Posterior vena cava (tissue), 2 donors: ENCODE results near the gene MYOM1. TPM values are rescaled to one million over a fixed set of nuclear protein-coding genes. Genes with fewer than 3 reads are reported as not detected.
A peak's percentile ranks its signal among the peaks of the same experiment; 100 is the strongest.
"Not testable (repeated sequence)": the region's sequence is repeated elsewhere in the genome, so short reads cannot be mapped to it uniquely, and the experiment has no call there.

Source experiments
- DNase-seq: peaks from one replicate; pipeline ENCODE4 v3.0.0-alpha.2; 2020; ENCODE audit warnings: low spot score
- intact Hi-C, 2 donors: fragments of 100-400 bp; cut with DNase I; formaldehyde crosslinking; loops; one replicate each; pipeline versions ENCODE4 v1.14.1 to v1.14.2; 2022 to 2023
- total RNA-seq, 2 donors: library from RNA; stranded (reverse); fragmentation: NEBNext Ultra II Directional; extraction: Animal tissue kit (Norgen Biotek cat#: 25700); gene quantifications; one replicate each; pipeline ENCODE4 v1.2.1, GENCODE V29; 2021
- donor health status: DM: yes; HTN: yes; CAD: no.
- donor health status: DM: yes; HTN: yes; CAD: no.

MYOM1 gene
- total RNA-seq, 2 donors from 2014 or later: 32.0 to 42.1 TPM

- no peak for DNase-seq
- intact Hi-C loops: no loop called here
Observed at GRCh38 chr18:3199942-3200645, 19.7 kb downstream of the MYOM1 start.

DNA sequence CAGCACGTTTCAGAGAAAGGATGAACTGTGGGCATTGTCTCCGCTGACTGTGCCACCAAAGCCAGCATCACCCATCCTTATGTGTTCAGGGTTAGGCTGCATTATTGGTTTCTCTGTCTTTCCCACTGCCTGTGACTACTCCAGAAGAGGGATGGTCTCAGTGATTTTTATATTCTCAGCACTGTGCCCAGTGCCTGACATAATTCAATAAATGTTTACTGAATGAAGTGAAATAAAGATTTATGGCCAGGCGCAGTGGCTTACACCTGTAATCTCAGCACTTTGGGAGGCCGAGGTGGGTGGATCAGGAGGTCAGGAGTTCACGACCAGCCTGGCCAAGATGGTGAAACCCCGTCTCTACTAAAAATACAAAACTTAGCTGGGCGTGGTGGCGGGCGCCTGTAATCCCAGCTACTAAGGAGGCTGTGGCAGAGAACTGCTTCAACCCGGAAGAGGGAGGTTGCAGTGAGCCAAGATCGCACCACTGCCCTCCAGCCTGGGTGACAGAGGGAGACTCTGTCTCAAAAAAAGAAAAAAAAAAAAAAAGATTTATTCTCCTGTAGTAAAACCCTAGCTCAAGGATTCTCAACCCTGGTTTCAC lies 21.4 kb downstream of the MYOM1 start:
- intact Hi-C loops, DNase-seq: not testable (repeated sequence)

- intact Hi-C loops: no loop called here
- DNase-seq: no peak
Observed at GRCh38 chr18:3194947-3195612, 24.7 kb downstream of the MYOM1 start.

- DNase-seq: no peak
- intact Hi-C loops: no loop called here
Observed at GRCh38 chr18:3193331-3193730, 26.4 kb downstream of the MYOM1 start.

- intact Hi-C loops: no loop called here
- DNase-seq: no peak
Observed at GRCh38 chr18:3192752-3193151, 27.0 kb downstream of the MYOM1 start.

- intact Hi-C loops: no loop called here
- DNase-seq: no peak
Observed at GRCh38 chr18:3192286-3192685, 27.5 kb downstream of the MYOM1 start.

DNA sequence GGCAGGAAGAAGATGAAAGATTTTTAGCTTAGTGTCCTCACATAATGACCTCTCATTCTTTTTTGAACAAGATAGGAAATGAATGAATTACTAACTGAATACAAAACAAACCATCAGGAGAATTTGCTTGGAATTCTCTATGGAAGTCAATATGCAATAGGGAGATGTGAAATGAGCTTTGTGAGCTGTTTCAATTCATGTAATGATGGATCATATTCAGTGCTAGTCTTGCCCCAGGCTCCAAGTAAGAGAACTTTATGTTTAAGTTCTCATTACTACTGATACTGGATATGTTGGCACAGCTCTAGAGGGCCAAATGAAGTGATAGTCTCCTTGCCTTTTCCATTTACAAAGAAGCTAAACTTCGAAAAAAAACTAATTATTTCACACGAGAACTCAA lies 29.2 kb downstream of the MYOM1 start:
- DNase-seq: no peak
- intact Hi-C loops: no loop called here

GRCh38 chr18:3189884-3190283 lies 29.9 kb downstream of the MYOM1 start:
- intact Hi-C loops: no loop called here

GRCh38 chr18:3186678-3187658 lies 32.8 kb downstream of the MYOM1 start:
- intact Hi-C loops: no loop called here
- no peak for DNase-seq

More at GRCh38 chr18:3189884-3190283, 29.9 kb downstream of the MYOM1 start:
- DNase-seq: no peak

DNA sequence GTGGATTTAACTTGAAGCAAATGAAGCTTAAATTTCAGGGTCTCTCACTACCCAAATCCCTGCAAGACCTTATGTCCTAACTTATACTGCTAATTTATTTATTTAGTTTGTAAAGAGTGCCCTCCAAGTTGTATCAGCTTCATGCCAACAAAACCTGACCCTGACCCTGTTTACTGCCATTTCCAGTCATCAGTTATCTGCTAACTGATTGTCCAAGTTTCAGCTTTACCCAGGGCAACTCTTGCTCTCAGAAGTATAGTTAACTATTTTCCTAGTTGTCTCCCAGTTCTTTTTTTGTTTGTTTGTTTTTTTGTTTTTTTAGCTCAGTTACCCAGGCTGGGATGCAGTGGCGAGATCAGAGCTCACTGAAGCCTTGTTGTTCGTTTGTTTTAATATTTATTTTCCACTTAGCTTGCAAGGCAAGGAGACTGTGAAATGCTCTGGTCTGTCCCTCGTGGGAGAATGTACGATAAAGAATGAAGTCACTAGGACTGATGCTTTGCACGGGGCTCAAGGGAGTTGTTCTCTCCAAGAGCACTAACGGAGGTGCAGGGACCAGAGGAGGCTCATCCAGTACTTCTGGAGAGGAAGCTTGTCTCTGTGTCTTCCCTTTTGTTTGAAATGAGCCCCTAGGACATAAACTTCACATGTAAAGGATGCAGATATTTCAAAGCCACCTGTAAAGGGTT lies 35.3 kb downstream of the MYOM1 start:
- intact Hi-C loops: no loop called here
- no peak for DNase-seq

DNA sequence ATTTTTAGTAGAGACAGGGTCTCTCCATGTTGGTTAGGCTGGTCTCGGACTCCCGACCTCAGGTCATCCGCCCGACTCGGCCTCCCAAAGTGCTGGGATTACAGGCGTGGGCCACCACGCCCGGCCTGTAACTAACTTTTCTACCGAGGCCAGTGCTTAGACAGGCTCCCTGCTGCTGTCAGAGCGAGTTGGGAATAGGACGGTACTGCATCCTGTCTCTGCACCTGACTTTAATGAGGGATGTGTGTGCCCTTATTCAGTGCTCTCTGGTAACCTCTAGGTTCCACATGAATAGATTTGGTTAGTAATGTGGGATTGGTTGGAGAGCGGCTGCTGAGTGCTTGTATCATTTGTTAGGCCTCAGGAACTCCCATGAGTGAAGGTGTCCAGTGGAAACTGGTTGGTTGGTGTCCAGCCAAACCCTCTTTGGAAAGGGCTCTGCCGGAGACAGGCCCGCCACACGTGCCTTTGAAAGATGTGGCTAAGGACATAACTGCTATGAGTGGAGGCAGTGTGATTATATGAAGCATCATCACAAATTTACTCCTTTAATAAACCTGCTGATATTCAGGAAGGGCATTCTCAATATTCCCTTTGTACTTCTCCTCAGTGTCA lies 36.6 kb downstream of the MYOM1 start:
- intact Hi-C loops: no loop called here
- DNase-seq: no peak

DNA sequence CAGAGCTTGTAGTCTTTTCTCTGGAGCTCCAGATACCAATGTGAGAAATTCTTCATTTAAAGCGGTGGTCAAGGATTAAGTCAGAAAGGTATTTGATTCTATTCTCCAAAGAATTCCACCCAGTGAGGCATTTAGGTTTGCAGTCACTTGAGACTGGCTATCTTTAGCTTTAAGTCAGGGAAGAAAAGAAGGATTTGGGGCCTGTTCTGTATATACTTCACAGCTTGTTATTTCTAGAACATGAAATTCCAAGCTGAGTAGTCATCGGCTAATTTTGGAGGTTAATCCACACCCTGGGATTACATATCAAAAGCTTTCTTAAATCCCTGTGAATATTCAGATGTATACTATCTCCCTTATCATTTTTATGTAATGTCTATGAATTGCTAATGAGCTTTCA lies 39.4 kb downstream of the MYOM1 start:
- no peak for DNase-seq
- intact Hi-C loops: no loop called here

DNA sequence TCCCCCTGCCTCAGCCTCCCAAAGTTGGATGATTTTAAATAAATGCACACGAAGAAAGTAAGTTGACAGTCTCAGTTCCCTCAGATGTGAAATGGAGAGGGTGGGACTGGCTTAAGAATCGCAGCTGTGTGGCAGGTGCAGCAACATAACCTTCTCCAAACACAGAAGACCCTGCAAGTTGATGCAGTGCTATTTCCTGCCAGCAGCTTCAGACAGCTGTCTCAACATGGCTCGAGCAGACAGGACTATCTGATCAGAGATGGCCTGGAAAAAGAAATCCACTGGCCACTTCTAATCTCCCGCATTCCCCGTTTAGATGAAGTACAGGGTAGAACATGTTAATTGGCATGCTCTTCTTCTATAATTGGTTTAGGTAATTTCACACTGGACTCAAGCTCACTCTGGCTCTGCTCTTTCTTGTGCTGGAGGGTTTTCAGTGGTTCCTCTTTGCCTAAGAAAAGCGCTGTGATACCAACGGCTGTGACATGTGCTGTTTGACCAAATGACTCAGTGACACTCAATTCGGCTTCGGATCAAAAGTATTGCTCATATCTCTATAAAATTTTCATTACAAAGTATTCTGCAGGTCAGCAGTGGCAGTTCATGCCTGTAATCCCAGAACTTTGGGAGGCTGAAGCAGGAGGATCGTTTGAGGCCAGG lies 40.2 kb downstream of the MYOM1 start:
- DNase-seq: no peak
- intact Hi-C loops: no loop called here

DNA sequence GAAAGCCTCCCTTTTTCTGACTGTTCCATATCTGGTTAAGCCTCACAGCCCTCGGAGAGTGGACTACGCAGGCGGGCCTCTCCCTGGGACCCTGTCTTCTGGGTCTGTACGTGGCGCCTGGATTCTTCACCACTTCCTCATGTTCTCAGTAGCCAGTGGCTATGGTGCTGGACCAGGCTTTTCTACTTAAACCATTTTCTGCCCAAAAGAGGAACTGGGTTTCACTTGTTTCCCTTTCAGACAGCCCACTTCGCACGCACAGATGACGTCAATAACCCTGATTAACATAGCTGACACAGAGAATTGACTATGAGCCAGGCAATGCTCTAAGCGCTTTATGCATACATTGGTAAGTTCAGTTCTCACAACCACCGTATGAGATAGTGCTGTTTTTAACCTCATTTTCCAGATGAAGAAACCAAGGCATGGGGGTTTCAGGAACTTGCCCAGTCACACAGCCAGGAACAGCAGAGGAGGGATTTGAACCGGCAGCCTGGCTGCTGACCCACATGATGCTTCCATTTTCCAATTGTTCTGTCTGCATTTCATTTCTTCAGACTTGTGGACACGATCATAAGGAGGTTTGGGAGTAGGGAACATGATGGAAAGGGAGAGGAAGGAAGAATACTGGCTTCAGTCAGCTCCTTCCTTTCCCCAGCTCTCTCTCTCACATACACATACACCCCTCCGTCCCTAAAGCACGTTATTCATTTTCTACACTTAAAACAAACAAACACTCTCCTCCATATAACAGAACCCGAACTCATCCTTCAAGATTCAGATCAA lies 41.7 kb downstream of the MYOM1 start:
- DNase-seq: peak; percentile 86
- intact Hi-C loops: no loop called here

- no peak for DNase-seq
- intact Hi-C loops: no loop called here
Observed at GRCh38 chr18:3175195-3175758, 44.5 kb downstream of the MYOM1 start.

DNA sequence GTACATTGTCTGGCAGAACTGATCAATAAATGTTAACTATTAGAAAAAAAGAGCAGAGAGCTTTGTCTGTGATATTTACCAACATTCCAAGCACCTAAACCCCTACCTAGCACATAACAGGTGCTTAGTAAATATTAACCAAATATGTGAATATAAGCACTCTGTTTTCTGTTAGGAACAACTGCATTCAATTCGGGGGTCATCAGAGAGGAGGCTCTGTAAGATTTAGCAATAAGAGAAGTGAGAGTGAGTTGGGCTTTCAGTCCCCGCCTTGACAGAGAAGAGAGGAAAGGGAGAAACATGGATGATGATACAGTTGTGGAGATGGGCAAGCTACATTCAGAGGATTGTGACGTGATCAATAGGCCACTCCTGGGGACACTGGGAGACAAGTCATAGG lies 47.7 kb downstream of the MYOM1 start:
- intact Hi-C loops: no loop called here
- no peak for DNase-seq

- intact Hi-C loops: no loop called here
- no peak for DNase-seq
Observed at GRCh38 chr18:3171631-3172030, 48.1 kb downstream of the MYOM1 start.
